SH-SY5Y (cell line): ENCODE measurements around the gene AKR7A3.

ENCODE experiments used
- GATA2 ChIP-seq: IDR thresholded peaks from 2 replicates; pipeline ENCODE4 v1.6.1; 2011; ENCODE audit warnings: mild to moderate bottlenecking, low read depth, low read length
- GATA3 ChIP-seq: IDR thresholded peaks from 2 replicates; pipeline ENCODE4 v1.6.1; 2011; ENCODE audit warnings: low read depth, mild to moderate bottlenecking, low read length, moderate library complexity

- TF ChIP-seq GATA2 (no peak), GATA3 (no peak)
Measured at GRCh38 chr1:19284881-19285280, 3.7 kb downstream of the AKR7A3 start.
